Trophoblast cell (in vitro differentiated cells and primary cell): ENCODE data around the gene CDC25C.

Source experiments
- DNase-seq, 2 donors: peaks; one replicate each; pipeline ENCODE4 v3.0.0-alpha.2; 2016
- H2AFZ ChIP-seq: 2 replicates; pipeline ENCODE4 v1.6.1; 2013; ENCODE audit warnings: low read length, moderate library complexity, mild to moderate bottlenecking; ENCODE audit not compliant: insufficient read depth, poor library complexity
- H2AK5ac ChIP-seq: 2 replicates; pipeline ENCODE4 v1.6.1; 2013; ENCODE audit warnings: mild to moderate bottlenecking, low read length
- H2BK120ac ChIP-seq: 2 replicates; pipeline ENCODE4 v1.6.1; 2013; ENCODE audit warnings: low read length, mild to moderate bottlenecking, moderate library complexity; ENCODE audit not compliant: insufficient read depth, poor library complexity
- H2BK12ac ChIP-seq: 2 replicates; pipeline ENCODE4 v1.6.1; 2013; ENCODE audit warnings: mild to moderate bottlenecking, low read length, moderate library complexity
- H2BK5ac ChIP-seq: 2 replicates; pipeline ENCODE4 v1.6.1; 2013; ENCODE audit warnings: low read length, low read depth, moderate library complexity, mild to moderate bottlenecking; ENCODE audit not compliant: poor library complexity
- H3K14ac ChIP-seq: 2 replicates; pipeline ENCODE4 v1.6.1; 2013; ENCODE audit warnings: mild to moderate bottlenecking, low read length
- H3K18ac ChIP-seq: 2 replicates; pipeline ENCODE4 v1.6.1; 2013; ENCODE audit warnings: mild to moderate bottlenecking, low read length
- H3K23ac ChIP-seq: 2 replicates; pipeline ENCODE4 v1.6.1; 2013; ENCODE audit warnings: low read length
- H3K27ac ChIP-seq: 2 replicates; pipeline ENCODE4 v1.5.1; 2013; ENCODE audit warnings: low read depth, mild to moderate bottlenecking, inconsistent platforms, low read length, moderate library complexity
- H3K27me3 ChIP-seq: 2 replicates; pipeline ENCODE4 v1.6.1; 2013; ENCODE audit warnings: inconsistent platforms, mild to moderate bottlenecking, low read length, moderate library complexity; ENCODE audit not compliant: insufficient read depth
- H3K36me3 ChIP-seq, 2 experiments: 1 replicate in 1 of 2; 2 replicates in 1 of 2; pipeline ENCODE4 v1.6.1; 2013; ENCODE audit warnings: low read length in 2 of 2, mild to moderate bottlenecking in 2 of 2, moderate library complexity in 1 of 2; ENCODE audit not compliant: insufficient read depth in 2 of 2, control insufficient read depth in 1 of 2
- H3K4ac ChIP-seq: 2 replicates; pipeline ENCODE4 v1.6.1; 2013; ENCODE audit warnings: low read depth, mild to moderate bottlenecking, low read length, moderate library complexity
- H3K4me1 ChIP-seq, 2 experiments: 1 replicate in 1 of 2; 2 replicates in 1 of 2; pipeline ENCODE4 v1.6.1; 2013; ENCODE audit warnings: low read length in 2 of 2, mild to moderate bottlenecking in 2 of 2, moderate library complexity in 1 of 2; ENCODE audit not compliant: insufficient read depth in 2 of 2, control insufficient read depth in 1 of 2
- H3K4me2 ChIP-seq: 2 replicates; pipeline ENCODE4 v1.6.1; 2013; ENCODE audit warnings: inconsistent platforms, mild to moderate bottlenecking, low read length, moderate library complexity
- H3K4me3 ChIP-seq: 2 replicates; pipeline ENCODE4 v1.5.1; 2013; ENCODE audit warnings: mild to moderate bottlenecking, low read depth, low read length, inconsistent platforms
- H3K79me1 ChIP-seq: one replicate; pipeline ENCODE4 v1.6.1; 2013; ENCODE audit warnings: low read length
- H3K79me2 ChIP-seq: 2 replicates; pipeline ENCODE4 v1.6.1; 2013; ENCODE audit warnings: low read length, mild to moderate bottlenecking; ENCODE audit not compliant: control insufficient read depth, insufficient read depth, poor library complexity
- H3K9ac ChIP-seq: 2 replicates; pipeline ENCODE4 v1.6.1; 2013; ENCODE audit warnings: mild to moderate bottlenecking, low read length
- H3K9me3 ChIP-seq: 2 replicates; pipeline ENCODE4 v1.6.1; 2013; ENCODE audit warnings: low read depth, mild to moderate bottlenecking, control low read depth, inconsistent platforms, low read length; ENCODE audit not compliant: insufficient read depth
- H4K12ac ChIP-seq: 2 replicates; pipeline ENCODE4 v1.6.1; 2013; ENCODE audit warnings: low read depth, mild to moderate bottlenecking, low read length, moderate library complexity
- H4K8ac ChIP-seq: 2 replicates; pipeline ENCODE4 v1.6.1; 2013; ENCODE audit warnings: low read depth, mild to moderate bottlenecking, low read length, moderate library complexity
- H4K91ac ChIP-seq: one replicate; pipeline ENCODE4 v1.6.1; 2013; ENCODE audit warnings: low read depth, mild to moderate bottlenecking, low read length, moderate library complexity
- WGBS: extraction: QIAGEN DNeasy Blood & Tissue Kit; methylation state at CpG from one replicate; pipeline ENCODE4 v1.1.7; 2013; ENCODE audit warnings: missing lambda C conversion rate; ENCODE audit not compliant: insufficient read length, insufficient coverage; ENCODE audit errors: extremely low coverage; 5-methylcytosine and 5-hydroxymethylcytosine counted together

Gene CDC25C

DNA sequence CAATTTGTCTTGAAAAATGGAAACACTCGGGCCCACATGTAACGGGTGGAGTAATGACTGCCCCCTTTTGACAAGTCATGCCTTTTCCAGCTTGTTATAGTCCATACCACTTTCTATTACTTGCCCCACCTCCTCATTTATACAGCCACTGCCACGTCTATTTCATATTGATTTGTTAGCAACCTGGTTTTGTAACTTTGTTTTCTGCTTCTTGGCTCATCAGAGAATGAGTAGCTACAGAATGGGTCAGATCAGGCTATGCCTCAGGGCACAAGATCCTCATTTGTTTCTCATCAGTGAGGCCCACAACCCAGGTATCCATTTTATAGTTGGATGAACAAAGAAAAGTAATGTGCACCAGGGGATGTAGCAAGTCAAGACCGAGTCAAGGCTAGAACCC is 58.9 kb downstream of the CDC25C start:
- no peak for DNase-seq
- Histone ChIP-seq H3K23ac (no peak overlapping the region), H2AK5ac (no peak overlapping the region), H2BK12ac (no peak overlapping the region), H3K27ac (no peak overlapping the region), H2AFZ (no peak overlapping the region), H3K4ac (no peak overlapping the region), H4K8ac (no peak overlapping the region), H3K18ac (no peak overlapping the region), H4K91ac (no peak overlapping the region), H3K79me1 (no peaks in the 10 kb centered on the region), H4K12ac (no peak overlapping the region), H3K79me2 (no peaks in the 10 kb centered on the region), H3K27me3 (peaks cover 14% of the 10 kb centered on the region), H3K4me3 (no peak overlapping the region), H3K9ac (no peak overlapping the region), H3K14ac (no peak overlapping the region), H3K9me3 (no peaks in the 10 kb centered on the region), H3K36me3 (no peaks in the 10 kb centered on the region), H2BK120ac (no peak overlapping the region), H3K4me1 (peaks cover 0 to 2% of the 10 kb centered on the region in 2 experiments), H3K4me2 (no peak overlapping the region), H2BK5ac (no peak overlapping the region)
- no CpG with 5 or more reads among the region's 4 CpGs for WGBS

DNA sequence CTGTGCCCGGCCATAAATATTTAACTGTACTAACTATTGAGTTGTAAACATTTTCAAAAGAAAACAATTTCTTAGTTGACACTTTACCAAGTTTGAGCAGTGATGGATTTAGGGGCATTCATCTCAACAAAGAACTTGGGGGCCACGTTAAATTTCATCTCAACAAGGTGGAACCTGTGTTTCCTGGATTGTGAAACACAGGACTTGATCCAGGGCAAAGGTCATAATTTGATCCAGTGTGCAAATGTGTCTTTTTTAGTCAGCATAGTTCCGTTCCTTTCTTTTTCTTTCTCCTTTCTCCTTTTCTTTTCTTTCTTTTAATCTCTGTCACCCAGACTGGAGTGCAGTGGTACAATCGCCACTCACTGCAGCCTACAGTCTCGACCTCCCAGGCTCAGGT is 60.3 kb downstream of the CDC25C start:
- no peak for DNase-seq

DNA sequence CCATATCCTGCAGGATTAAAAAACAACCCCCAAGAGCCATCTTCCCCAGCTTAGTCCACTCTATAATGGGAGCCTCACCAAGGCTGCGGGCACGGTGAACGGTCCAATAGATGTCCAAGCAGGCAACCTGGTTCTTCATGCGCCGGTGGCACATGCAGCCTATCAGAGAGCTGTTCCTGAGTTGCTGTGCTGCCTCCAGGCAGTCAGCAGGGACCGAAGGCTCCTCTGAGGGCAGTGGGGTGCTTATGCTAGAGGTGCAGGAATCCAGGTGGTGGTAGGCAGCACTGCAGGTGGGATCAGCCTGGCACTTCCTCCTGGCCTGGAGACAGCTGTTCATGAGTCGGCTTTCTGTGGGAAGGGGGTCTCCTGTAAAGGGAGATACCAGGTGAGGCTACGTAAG is 67.4 kb downstream of the CDC25C start:
- Histone ChIP-seq H3K23ac (no peak overlapping the region), H3K18ac (no peak overlapping the region), H3K9me3 (no peaks in the 10 kb centered on the region), H2BK5ac (no peak overlapping the region), H3K36me3 (no peaks in the 10 kb centered on the region), H4K8ac (no peak overlapping the region), H3K27me3 (no peaks in the 10 kb centered on the region), H4K12ac (no peak overlapping the region), H3K9ac (no peak overlapping the region), H3K4me3 (no peak overlapping the region), H3K4me1 (no peaks in the 10 kb centered on the region), H2BK120ac (no peak overlapping the region), H2BK12ac (no peak overlapping the region), H2AK5ac (no peak overlapping the region), H3K14ac (no peak overlapping the region), H3K79me2 (no peaks in the 10 kb centered on the region), H2AFZ (no peak overlapping the region), H3K4me2 (no peak overlapping the region), H3K79me1 (no peaks in the 10 kb centered on the region), H3K27ac (no peak overlapping the region), H3K4ac (no peak overlapping the region), H4K91ac (no peak overlapping the region)
- no CpG with 5 or more reads among the region's 8 CpGs for WGBS
- DNase-seq = no peak

More for the DNA sequence above, 60.3 kb downstream of the CDC25C start:
- no peak overlapping the region for H2BK12ac ChIP-seq
- no peak overlapping the region for H4K91ac ChIP-seq
- H2BK5ac ChIP-seq = no peak overlapping the region
- no peak overlapping the region for H3K23ac ChIP-seq
- no peaks in the 10 kb centered on the region for H3K79me2 ChIP-seq
- H2AFZ ChIP-seq = no peak overlapping the region
- no peak overlapping the region for H4K8ac ChIP-seq
- H2BK120ac ChIP-seq = no peak overlapping the region
- H3K4ac ChIP-seq = no peak overlapping the region
- no peak overlapping the region for H3K27ac ChIP-seq
- no peak overlapping the region for H4K12ac ChIP-seq
- no peaks in the 10 kb centered on the region for H3K36me3 ChIP-seq
- H3K18ac ChIP-seq = no peak overlapping the region
- no peak overlapping the region for H3K14ac ChIP-seq
- no peaks in the 10 kb centered on the region for H3K79me1 ChIP-seq
- no peak overlapping the region for H2AK5ac ChIP-seq
- peaks cover 14% of the 10 kb centered on the region for H3K27me3 ChIP-seq
- H3K9me3 ChIP-seq = no peaks in the 10 kb centered on the region
- H3K4me1 ChIP-seq = peaks cover 0 to 2% of the 10 kb centered on the region in 2 experiments
- no peak overlapping the region for H3K4me3 ChIP-seq
- H3K4me2 ChIP-seq = no peak overlapping the region
- no CpG with 5 or more reads among the region's 5 CpGs for WGBS
- H3K9ac ChIP-seq = no peak overlapping the region

DNA sequence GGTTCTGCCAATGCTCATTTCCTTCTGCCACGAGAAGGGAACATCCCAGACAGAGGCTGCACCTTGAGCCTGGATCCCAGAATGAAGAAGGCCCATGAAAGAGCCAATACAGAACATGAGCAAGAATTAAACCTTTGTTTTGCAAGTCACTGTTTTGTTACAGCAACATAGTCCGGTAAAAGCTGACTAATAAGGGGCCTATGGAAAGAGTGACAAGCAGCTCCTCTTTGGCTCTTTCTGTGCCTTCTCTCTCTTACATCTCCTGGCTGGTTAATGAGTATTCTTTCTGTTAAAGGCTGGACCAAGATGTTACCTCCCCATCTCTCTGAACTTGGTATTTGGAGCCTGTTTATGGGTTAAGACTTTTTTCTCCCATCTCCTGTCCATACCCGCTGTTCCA is 68.0 kb downstream of the CDC25C start:
- Histone ChIP-seq H4K12ac (no peak overlapping the region), H4K91ac (no peak overlapping the region), H3K79me2 (no peaks in the 10 kb centered on the region), H2AFZ (no peak overlapping the region), H3K9ac (no peak overlapping the region), H3K18ac (no peak overlapping the region), H3K79me1 (no peaks in the 10 kb centered on the region), H2BK12ac (no peak overlapping the region), H4K8ac (no peak overlapping the region), H2BK120ac (no peak overlapping the region), H3K14ac (no peak overlapping the region), H3K4me3 (no peak overlapping the region), H2AK5ac (no peak overlapping the region), H2BK5ac (no peak overlapping the region), H3K4me1 (no peaks in the 10 kb centered on the region), H3K4ac (no peak overlapping the region), H3K9me3 (no peaks in the 10 kb centered on the region), H3K27me3 (no peaks in the 10 kb centered on the region), H3K23ac (no peak overlapping the region), H3K36me3 (no peaks in the 10 kb centered on the region), H3K4me2 (no peak overlapping the region), H3K27ac (no peak overlapping the region)
- no peak for DNase-seq
- WGBS = no CpG with 5 or more reads among the region's 3 CpGs
